Activated T-helper 2 cell treated with anti-CD3 and anti-CD28 coated beads, Interferon-gamma antibody, Interleukin-2, Interleukin-4, amounts not matched to agents 10 μg/mL and 5 μg/mL and 100 μg/mL, durations not matched to agents 14 hours and 24 hours and 36 hours (primary cell): ENCODE data around the gene ZSCAN12. TPM values are rescaled to one million over a fixed set of nuclear protein-coding genes. Genes with fewer than 3 reads are reported as not detected.
"Not testable (repeated sequence)": the region's sequence is repeated elsewhere in the genome, so short reads cannot be mapped to it uniquely, and the experiment has no call there.

ENCODE experiments used
- DNase-seq: peaks from one replicate; pipeline ENCODE4 v3.0.0; 2021; ENCODE audit warnings: low spot score
- H3K27ac Mint-ChIP-seq: one replicate; pipeline ENCODE4 v1.8.0; 2021; ENCODE audit warnings: mixed read lengths
- H3K27me3 Mint-ChIP-seq: one replicate; pipeline ENCODE4 v1.8.0; 2021; ENCODE audit warnings: low read depth, mixed read lengths
- H3K36me3 Mint-ChIP-seq: one replicate; pipeline ENCODE4 v1.8.0; 2021; ENCODE audit warnings: low read depth, mixed read lengths
- H3K4me1 Mint-ChIP-seq: one replicate; pipeline ENCODE4 v1.8.0; 2021; ENCODE audit warnings: low read depth, mixed read lengths
- H3K4me3 Mint-ChIP-seq: one replicate; pipeline ENCODE4 v1.8.0; 2021; ENCODE audit warnings: low read depth, mild to moderate bottlenecking, moderate library complexity, mixed read lengths
- H3K9me3 Mint-ChIP-seq: one replicate; pipeline ENCODE4 v1.8.0; 2021; ENCODE audit warnings: mixed read lengths
- intact Hi-C: fragments of 100-400 bp; cut with micrococcal nuclease; formaldehyde crosslinking; loops from one replicate; pipeline ENCODE4 v1.15.1; 2023
- total RNA-seq: library from RNA; stranded (reverse); gene quantifications from 2 replicates; pipeline ENCODE4 v1.2.3, GENCODE V29; 2022

The ZSCAN12 gene
- total RNA-seq, 1 donor from 2014 or later, result 5.3 TPM

DNA sequence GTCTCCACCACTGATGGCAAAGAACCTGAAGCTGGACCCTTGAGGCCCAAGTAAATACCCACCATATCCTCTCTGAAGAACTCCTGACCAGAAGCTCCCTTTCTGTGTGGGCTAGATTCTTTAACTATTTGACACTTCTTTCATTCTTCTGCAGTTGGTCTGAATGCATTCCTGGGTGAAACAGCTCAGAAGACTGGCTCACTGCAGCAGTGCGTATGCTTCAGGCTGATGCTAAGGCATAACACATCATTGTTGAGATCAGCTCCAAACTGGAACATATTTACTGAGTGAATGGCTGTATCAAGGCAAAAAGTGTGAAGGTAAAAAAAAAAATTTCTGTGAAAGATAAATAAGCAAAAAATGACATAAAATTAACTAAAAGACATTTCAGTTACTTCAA is 24.0 kb upstream of the ZSCAN12 start:
- H3K4me1 Mint-ChIP-seq, result peaks cover 25% of the 10 kb centered on the region
- no peaks in the 10 kb centered on the region for H3K36me3 Mint-ChIP-seq
- H3K9me3 Mint-ChIP-seq, result peaks cover 14% of the 10 kb centered on the region
- intact Hi-C loops, result no loop called here
- H3K27me3 Mint-ChIP-seq, result peaks cover 54% of the 10 kb centered on the region
- H3K27ac Mint-ChIP-seq, result no peak overlapping the region
- no peak overlapping the region for H3K4me3 Mint-ChIP-seq
- no peak for DNase-seq

DNA sequence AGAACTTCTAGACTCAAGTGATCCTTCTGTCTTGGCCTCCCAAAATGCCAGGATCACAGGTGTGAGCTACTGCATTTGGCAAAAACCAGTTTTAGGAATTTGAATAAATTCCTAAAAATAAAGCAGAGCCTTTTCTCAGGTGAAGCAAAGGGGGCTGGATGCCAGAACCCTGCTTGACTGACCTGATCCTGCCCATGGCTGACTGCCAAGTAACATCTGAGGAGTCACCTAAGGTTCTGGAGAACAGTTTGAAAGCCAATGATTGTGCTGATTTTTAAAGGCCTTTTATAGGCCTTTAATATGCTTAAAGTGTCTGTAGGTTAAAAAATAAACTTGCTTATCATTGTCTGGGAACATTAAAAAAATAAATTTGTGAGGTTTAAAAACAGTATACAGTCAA is 14.1 kb upstream of the ZSCAN12 start:
- Mint-ChIP-seq H3K27me3 (peaks cover 19% of the 10 kb centered on the region), H3K9me3 (peaks cover 4% of the 10 kb centered on the region), H3K4me3 (no peak overlapping the region), H3K27ac (no peak overlapping the region), H3K4me1 (peaks cover 2% of the 10 kb centered on the region), H3K36me3 (no peaks in the 10 kb centered on the region)
- no peak for DNase-seq
- intact Hi-C loops, result no loop called here

DNA sequence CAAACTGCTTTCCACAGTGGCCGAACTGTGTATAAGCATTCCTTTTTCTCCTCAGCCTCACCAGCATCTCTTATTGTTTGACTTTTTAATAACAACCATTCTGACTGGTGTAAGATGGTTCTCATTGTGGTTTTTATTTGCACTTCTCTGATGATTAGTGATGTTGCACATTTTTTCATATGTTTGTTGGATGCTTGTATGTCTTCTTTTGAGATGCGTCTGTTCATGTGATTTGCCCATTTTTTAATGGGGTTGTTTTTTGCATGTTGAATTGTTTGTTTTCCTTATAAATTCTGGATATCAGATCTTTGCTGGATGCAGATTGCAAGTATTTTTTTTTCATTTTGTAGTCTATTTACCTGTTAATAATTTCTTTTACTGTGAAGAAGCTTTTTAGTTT is 11.2 kb upstream of the ZSCAN12 start:
- no peak overlapping the region for H3K4me3 Mint-ChIP-seq
- DNase-seq, result no peak
- intact Hi-C loops, result no loop called here
- H3K4me1 Mint-ChIP-seq, result peaks cover 20% of the 10 kb centered on the region
- peaks cover 23% of the 10 kb centered on the region for H3K27me3 Mint-ChIP-seq
- peaks cover 4% of the 10 kb centered on the region for H3K9me3 Mint-ChIP-seq
- H3K36me3 Mint-ChIP-seq, result no peaks in the 10 kb centered on the region
- no peak overlapping the region for H3K27ac Mint-ChIP-seq

DNA sequence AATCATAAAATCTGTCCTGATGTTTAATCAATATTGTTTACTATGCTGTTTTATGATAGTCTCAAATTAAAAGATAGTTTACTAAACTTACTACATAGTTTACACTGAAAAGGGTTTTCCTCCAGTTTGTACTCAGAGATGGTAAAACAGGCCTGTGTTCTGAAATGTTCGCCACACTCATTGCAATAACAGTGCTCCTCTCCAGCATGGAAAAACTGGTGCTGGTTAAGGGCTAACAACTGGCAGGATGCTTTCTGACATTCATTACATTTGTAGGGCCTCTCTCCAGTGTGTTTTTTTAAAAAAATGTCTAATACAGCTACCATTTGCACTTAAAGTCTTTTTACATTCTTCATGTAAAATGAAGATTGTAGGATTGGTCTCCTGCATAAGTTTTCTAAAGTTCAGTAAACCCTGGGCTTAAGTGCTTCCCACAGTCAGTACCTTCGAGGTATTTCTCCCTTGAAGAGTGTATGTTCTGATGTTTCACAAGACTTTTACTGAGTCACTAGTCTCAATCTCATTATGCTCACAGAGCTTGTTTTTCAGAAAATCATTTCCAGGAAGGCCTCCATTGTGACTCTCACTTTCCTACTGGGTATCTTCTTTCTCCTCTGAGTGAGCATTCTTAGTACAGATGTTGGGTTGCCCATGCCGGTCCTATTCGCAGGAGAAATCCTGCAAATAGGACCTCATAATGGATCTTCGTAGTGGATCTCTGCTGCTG is 8.7 kb upstream of the ZSCAN12 start:
- Mint-ChIP-seq H3K27me3 (peaks cover 29% of the 10 kb centered on the region), H3K4me1 (peaks cover 21% of the 10 kb centered on the region), H3K4me3 (no peak overlapping the region), H3K9me3 (peaks cover 4% of the 10 kb centered on the region), H3K36me3 (no peaks in the 10 kb centered on the region), H3K27ac (peak overlapping the region; percentile 67)
- DNase-seq, result no peak
- intact Hi-C loops, result no loop called here

DNA sequence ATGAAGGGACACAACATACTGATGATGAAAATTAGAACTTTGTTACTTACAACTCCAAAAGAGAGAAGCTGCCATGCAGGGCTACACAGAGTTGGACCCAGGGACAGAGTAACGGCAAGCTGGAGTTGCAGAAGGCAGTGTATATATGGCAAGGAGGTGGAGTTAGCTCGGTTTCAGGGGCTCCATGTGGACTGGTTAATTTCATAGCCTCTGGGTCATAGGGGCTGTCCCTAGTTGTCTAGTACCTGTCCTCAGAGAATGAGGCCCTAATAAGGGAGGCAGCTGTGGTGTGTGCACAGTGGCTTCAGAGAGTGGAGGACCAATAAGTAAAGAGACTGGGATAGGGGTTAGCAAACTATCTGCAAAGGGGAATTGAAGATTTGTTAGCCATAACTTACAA is 7.9 kb upstream of the ZSCAN12 start:
- H3K36me3 Mint-ChIP-seq, result no peaks in the 10 kb centered on the region
- DNase-seq, result no peak
- H3K27me3 Mint-ChIP-seq, result peaks cover 34% of the 10 kb centered on the region
- peaks cover 24% of the 10 kb centered on the region for H3K4me1 Mint-ChIP-seq
- no peak overlapping the region for H3K27ac Mint-ChIP-seq
- intact Hi-C loops, result no loop called here
- H3K9me3 Mint-ChIP-seq, result peaks cover 4% of the 10 kb centered on the region
- H3K4me3 Mint-ChIP-seq, result no peak overlapping the region

DNA sequence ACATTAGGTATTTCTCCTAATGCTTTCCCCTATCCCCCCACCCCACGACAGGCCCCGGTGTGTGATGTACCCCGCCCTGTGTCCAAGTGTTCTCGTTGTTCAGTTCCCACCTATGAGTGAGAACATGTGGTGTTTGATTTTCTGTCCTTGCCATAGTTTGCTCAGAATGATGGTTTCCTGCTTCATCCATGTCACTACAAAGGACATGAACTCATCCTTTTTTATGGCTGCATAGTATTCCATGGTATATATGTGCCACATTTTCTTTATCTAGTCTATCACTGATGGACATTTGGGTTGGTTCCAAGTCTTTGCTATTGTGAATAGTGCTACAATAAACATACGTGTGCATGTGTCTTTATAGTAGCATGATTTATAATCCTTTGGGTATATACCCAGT is 4.4 kb upstream of the ZSCAN12 start:
- H3K4me3 Mint-ChIP-seq, H3K27ac Mint-ChIP-seq, DNase-seq, H3K36me3 Mint-ChIP-seq, intact Hi-C loops, H3K9me3 Mint-ChIP-seq: not testable (repeated sequence)
- H3K4me1 Mint-ChIP-seq, result peaks cover 31% of the 10 kb centered on the region
- H3K27me3 Mint-ChIP-seq, result peaks cover 44% of the 10 kb centered on the region

DNA sequence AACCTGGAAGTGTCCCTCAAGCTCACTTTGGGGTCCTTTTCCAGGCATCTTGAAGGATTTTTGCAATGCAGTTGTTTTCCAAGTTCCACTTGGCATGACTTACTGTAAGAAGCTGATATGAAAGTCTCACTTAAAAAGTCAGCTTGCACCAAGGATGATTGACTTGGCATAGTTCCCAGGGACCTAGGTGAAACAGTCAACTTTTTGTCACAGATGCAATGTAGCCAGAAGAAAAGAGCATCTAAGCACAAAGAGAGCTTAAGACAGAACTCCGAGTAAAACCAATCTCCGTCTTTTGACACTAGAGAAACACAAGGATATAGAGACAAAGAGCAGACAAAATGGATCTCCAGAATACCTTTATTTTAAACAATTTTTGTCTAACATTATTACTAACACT is 2.6 kb upstream of the ZSCAN12 start:
- Mint-ChIP-seq H3K27me3 (peaks cover 44% of the 10 kb centered on the region), H3K4me1 (peaks cover 28% of the 10 kb centered on the region), H3K9me3 (no peaks in the 10 kb centered on the region), H3K27ac (no peak overlapping the region), H3K4me3 (no peak overlapping the region), H3K36me3 (peaks cover 21% of the 10 kb centered on the region)
- intact Hi-C loops, result no loop called here
- no peak for DNase-seq

DNA sequence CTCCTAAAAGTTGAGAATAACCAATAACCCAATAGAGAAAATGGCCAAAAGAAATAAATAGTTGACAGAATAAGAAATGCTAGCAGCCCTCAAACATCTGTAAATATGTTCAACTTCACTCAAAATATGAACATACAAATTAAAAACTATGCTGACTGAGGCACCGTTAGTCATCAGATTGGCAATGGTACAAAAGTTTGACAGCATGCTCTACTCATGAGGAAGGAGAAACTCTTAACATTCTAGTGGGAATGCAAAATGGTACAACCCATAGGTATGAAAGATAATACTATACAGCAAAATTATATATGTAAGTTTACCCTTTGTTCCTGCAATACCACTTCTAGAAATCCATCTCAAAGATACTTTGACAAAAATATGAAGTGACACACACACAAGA is 1.6 kb upstream of the ZSCAN12 start:
- DNase-seq, result no peak
- intact Hi-C loops, result no loop called here
- H3K9me3 Mint-ChIP-seq, result no peaks in the 10 kb centered on the region
- peaks cover 29% of the 10 kb centered on the region for H3K4me1 Mint-ChIP-seq
- peaks cover 31% of the 10 kb centered on the region for H3K36me3 Mint-ChIP-seq
- peaks cover 41% of the 10 kb centered on the region for H3K27me3 Mint-ChIP-seq
- H3K27ac Mint-ChIP-seq, result no peak overlapping the region
- H3K4me3 Mint-ChIP-seq, result peak overlapping the region; percentile 23

DNA sequence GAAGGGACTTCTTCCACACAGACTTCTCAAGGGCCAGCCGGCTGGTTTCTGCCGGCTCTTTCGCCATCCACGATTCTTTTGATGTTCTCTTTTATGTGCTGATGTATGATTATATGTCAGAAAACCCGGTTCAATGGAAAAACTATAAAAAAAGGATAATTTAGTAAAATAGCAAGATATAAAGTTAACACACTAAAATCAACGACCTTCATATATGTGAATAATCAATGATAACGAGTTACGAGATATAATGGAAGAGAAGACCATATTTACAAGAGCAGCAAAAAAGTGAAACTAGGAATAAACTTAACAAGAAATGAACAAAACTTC is 540 bp upstream of the ZSCAN12 start:
- no peak for DNase-seq
- Mint-ChIP-seq H3K36me3 (peaks cover 40% of the 10 kb centered on the region), H3K27me3 (peaks cover 36% of the 10 kb centered on the region), H3K4me1 (peaks cover 36% of the 10 kb centered on the region), H3K27ac (peak overlapping the region; percentile 73), H3K4me3 (peak overlapping the region; percentile 90), H3K9me3 (no peaks in the 10 kb centered on the region)
- intact Hi-C loops, result no loop called here

DNA sequence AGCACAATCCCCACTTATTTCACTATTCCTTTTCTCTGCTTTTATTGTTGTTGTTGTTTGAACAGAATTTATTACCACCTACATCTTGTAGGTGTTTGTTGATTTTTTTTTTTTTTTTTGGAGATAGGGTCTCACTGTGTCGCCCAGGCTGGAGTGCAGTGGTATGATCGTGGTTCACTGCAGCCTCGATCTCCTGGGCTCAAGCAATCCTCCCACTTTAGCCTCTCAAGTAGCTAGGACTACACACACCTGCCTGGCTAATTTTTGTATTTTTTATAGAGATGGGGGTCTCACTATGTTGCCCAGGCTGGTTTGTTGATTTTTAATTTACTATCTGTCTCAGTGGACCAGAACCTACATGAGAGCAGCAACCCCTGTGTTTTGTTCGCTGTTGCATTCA is 3.6 kb downstream of the ZSCAN12 start:
- peaks cover 72% of the 10 kb centered on the region for H3K36me3 Mint-ChIP-seq
- H3K27ac Mint-ChIP-seq, result no peak overlapping the region
- H3K9me3 Mint-ChIP-seq, result peaks cover 7% of the 10 kb centered on the region
- H3K4me1 Mint-ChIP-seq, result peaks cover 33% of the 10 kb centered on the region
- DNase-seq, result no peak
- intact Hi-C loops, result loop anchor here (5.0 kb wide), 2 partner anchors 49 to 191 kb away; partner anchors contain the start of gene ZKSCAN3
- peaks cover 7% of the 10 kb centered on the region for H3K27me3 Mint-ChIP-seq
- H3K4me3 Mint-ChIP-seq, result no peak overlapping the region

DNA sequence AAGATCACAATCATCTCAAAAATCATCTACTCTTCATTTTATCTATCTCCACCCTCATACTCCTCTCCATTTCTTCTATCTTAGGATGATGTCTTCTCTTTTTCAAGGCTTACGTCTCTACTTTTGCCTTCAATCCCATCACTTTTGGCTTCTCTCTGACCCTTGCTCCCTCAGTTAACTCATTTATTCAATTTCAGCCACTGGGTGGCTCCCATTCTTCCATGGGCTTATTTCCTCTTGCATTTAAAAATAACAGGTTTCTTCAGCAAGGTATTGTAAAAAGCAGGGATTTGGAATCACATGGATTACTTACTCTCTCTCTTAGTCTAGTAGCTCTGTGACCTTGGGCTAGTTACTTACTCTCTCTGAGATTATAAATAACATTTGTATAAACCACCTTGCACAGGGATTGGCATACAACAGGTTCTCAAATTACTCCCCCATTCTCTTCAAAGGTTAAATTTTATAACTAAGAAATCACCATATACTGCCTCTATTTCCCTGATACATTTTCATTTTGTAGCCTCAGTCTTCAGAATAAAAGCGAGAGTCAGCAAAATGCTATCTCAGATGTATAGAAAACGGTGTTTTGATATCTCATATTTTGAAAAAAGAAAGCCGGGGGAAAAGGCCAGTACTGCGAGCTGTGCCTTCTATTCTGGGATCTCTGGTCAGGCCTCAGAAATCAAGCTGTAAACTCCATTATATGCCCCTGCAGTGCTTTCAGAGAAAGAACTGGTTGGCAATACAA is 5.5 kb downstream of the ZSCAN12 start:
- peaks cover 30% of the 10 kb centered on the region for H3K4me1 Mint-ChIP-seq
- H3K9me3 Mint-ChIP-seq, result peaks cover 7% of the 10 kb centered on the region
- no peaks in the 10 kb centered on the region for H3K27me3 Mint-ChIP-seq
- no peak for DNase-seq
- H3K27ac Mint-ChIP-seq, result no peak overlapping the region
- no peak overlapping the region for H3K4me3 Mint-ChIP-seq
- peaks cover 80% of the 10 kb centered on the region for H3K36me3 Mint-ChIP-seq
- intact Hi-C loops, result no loop called here

DNA sequence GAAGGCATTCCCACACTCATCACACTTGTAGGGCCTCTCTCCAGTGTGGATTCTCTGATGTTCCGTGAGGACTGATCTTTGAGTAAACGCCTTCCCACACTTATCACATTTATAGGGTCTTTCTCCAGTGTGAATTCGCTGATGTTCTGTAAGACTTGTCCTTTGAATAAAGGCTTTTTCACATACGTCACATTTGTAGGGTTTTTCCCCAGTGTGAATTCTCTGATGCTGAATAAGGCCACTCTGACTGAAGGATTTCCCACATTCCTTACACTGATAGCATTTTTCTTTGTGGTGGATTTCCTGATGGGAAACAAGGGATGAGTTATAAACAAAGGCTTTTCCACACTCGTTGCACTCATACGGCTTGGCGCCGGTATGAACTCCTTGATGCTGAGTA is 8.9 kb downstream of the ZSCAN12 start:
- no peaks in the 10 kb centered on the region for H3K27me3 Mint-ChIP-seq
- intact Hi-C loops, result no loop called here
- H3K36me3 Mint-ChIP-seq, result peaks cover 82% of the 10 kb centered on the region
- H3K9me3 Mint-ChIP-seq, result peaks cover 7% of the 10 kb centered on the region
- DNase-seq, result no peak
- no peak overlapping the region for H3K4me3 Mint-ChIP-seq
- H3K27ac Mint-ChIP-seq, result no peak overlapping the region
- H3K4me1 Mint-ChIP-seq, result peaks cover 10% of the 10 kb centered on the region

DNA sequence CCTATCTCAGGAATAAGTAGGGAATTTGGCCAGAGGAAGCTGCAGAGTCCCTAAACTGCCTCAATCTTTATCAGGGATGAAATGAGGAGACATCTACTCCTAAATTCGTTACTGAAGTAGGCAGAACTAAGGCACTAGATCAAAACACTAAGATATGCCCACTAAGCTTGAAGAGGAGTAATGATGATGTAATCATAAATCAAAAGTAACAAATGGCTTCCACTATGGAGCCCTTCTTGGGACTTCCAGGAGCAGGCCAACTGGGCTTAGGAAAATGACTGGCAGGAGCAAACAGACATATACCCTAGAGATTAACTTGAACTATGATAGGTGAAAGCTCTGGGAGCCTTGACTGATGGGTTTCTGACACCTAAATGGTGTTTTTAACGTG is 15.4 kb downstream of the ZSCAN12 start:
- H3K27ac Mint-ChIP-seq, result no peak overlapping the region
- intact Hi-C loops, result no loop called here

More for the DNA sequence above, 15.4 kb downstream of the ZSCAN12 start:
- no peak overlapping the region for H3K4me3 Mint-ChIP-seq
- H3K36me3 Mint-ChIP-seq, result peaks cover 88% of the 10 kb centered on the region
- H3K9me3 Mint-ChIP-seq, result peaks cover 6% of the 10 kb centered on the region
- DNase-seq, result no peak
- no peaks in the 10 kb centered on the region for H3K27me3 Mint-ChIP-seq
- peaks cover 13% of the 10 kb centered on the region for H3K4me1 Mint-ChIP-seq
